Hypothalamus (tissue), 51 donors: ENCODE results near the gene MEGF10.
"Not testable (repeated sequence)": the region's sequence is repeated elsewhere in the genome, so short reads cannot be mapped to it uniquely, and the experiment has no call there.

Experiments used
- DNase-seq, 51 donors: peaks; one replicate each; lab custom pipeline; 2025; lab: John Stamatoyannopoulos, UW

Gene MEGF10

DNA sequence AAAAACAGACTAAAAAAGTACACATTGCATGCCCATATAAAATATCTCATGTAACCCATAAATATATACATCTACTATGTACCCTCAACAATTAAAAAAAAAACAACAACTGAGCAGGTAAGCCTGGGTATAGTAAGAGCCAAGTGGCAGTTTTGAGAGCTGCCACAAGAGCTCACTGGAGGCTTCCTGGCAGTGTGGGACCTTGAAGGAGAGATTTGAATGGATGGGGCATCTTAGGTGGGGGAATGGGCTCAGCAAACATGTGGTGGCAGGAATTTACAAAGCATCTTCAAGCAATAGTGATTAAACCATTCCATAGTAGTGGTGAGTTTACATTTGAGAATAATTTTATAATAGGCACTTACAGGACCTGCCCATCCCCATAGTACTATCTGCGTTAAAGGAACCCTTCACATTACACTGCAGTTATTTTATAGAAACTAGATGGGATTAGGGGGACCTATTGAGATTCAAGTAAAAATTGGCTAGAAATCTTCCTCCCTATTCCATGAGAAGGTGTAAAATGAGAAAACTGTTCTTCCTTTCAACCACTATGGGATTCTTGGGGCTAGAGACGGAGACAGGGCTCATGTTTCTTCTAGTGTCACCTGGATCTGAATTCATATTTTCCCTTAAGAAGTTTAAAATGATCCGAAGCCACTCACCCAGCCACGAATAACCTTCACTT, 6.9 kb downstream of the MEGF10 start:
- DNase-seq: peak in 1 of 51 donors; percentile 26

DNA sequence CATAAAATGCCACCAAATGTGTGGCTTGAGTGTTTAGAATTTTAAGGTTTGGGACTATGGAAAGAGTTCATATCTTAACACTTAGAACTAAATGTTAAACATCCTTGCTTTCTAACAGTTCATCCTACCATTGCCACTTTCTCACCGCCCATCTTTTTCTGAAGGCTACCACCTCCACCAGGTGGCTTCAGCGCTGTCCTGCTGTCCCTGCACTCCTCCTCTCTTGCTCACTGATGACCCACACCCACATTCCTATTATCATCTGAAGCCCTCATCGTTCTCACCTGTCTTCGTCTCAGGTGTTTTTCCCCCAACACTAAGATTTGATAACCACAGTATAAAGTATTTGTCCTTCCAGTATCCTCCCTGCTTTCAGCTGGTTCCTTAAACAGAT, 7.4 kb downstream of the MEGF10 start:
- DNase-seq: no peak

DNA sequence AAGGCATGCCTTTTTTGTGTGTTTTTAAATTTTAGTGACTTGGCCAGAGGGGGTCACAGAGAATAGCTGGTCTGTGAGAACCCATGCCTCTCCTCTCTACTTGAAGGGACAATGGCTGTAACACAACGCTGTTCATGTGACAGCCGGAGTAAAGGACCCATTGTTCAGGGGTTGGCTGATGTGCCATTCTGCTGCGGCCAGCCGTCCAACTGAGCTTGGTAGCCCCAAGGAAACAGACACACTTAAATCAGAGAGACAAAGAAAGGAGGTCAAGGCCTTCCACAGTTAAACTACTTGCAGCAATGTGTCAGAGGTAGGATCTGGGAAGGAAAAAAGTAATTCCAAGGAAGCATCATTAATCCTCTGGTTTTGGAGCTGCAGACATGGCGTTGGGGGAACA, 8.1 kb downstream of the MEGF10 start:
- DNase-seq: peak in 43 of 51 donors; percentile 2 to 93 (median 70)

DNA sequence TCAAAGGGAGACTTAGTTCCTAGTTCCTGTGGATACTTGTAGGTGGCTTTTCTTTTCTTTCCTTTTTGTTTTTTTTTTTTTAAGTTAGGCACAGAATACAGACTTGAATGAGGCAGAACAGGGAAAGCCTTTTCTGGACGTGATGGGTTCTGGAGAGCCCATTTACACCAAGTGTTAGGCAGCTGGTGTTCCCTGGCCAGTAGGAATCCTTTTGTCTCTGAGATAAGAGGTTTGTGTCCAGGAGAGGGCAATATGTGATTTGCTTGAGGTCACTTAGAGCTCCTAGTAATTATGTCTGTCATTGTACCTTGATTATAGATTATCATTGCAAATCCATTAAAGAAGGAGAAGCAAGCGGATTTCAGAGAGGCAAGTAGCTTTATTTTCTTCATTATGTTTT, 9.1 kb downstream of the MEGF10 start:
- peak in 3 of 51 donors; percentile 33 to 66 (median 46) for DNase-seq

DNA sequence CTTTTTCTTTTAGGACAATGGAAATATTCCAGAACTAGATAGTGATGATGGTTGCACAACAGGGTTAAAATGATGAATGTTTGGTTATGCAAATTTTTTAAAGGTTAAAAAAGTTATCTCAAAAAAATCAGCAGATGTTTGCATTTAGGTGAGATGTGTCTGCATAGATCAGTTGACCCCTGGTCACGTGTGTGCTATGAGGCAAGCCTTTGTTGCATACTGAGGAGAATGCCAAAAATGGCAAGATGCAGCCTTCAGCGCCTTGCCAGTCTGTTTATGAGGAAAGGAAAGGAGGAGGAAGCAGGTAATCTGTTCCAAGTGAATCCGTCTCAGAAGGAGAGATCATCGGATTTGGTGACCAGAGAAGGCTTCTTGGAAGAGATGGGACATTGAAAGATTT, 11.9 kb downstream of the MEGF10 start:
- DNase-seq: no peak

DNA sequence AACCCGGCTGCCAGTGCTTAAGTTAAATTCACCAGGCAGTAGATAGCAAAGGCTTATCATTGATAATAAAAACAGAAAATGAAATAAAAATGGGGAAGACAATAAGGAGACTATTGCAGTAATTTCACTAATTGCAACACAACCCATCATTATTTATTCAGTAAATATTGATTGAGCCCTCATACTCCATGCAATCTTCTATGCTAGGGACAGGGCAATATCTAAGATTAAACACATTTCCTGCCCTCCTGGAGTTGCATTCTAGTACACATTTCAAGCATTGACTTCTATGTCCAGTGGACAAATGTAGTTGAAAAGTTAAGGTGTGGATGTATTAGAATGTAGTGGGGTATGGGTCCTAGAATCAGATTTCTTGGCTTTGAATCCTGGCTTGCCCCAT, 12.8 kb downstream of the MEGF10 start:
- DNase-seq: no peak

DNA sequence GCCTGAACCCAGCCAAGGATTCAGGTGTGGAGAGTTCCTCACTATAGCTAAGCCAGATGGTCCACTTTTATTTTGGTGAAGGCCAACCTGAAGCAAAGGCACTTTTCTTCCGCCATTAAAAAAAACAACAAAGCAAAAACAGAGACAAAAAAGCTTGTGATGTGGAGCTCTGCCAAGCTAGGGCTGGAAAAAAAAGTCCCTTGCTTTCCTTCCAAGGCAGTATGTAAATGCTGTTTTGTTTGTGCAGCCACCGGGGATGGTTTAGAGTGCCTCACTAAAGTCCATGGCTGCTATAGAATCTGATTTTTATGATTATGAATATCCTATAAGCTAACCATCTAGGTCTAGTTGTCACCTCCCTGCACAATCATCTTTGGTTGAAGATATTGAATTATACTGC, 14.9 kb downstream of the MEGF10 start:
- DNase-seq: peak in 17 of 51 donors; percentile 14 to 61 (median 37)

DNA sequence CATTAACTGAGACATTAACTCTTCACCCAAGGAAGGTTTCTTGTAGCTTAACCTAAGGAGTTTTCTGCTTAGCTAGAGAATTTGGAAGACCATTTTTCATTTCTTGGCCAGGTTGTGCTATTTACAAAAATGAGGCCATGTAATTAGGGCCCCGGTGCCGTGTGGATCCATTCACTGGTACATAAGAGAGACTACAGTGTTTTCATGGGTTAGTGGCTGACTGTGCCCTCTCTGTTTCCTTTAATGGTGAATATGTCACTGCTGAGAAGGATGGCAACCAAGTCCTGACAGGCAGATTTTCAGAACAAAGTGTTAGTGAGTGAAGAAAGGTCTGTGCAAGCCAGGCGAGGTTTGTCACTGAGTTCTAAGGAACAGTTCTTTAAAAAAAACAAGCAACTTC, 15.4 kb downstream of the MEGF10 start:
- DNase-seq: peak in 2 of 51 donors; percentile 15 to 61

DNA sequence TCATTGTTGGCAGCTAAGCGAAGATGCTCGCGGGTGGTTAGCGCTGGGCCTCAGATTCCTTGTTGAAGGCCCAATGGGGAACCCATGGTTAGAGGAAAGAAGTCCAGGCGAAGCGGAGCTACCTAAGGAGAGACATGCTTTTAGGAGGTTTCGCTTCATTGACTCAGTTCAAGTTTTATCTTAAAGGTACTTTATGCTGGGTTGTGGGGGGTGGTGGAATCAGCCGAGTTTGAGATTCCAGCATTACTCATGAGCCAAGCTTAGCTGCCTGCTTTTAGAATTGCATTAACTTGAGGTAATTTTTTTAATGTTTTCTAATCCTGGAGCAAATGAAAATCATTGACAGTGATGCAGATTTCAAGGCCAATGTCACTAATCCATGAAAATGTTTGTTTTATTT, 16.1 kb downstream of the MEGF10 start:
- peak in 1 of 51 donors; percentile 3 for DNase-seq

DNA sequence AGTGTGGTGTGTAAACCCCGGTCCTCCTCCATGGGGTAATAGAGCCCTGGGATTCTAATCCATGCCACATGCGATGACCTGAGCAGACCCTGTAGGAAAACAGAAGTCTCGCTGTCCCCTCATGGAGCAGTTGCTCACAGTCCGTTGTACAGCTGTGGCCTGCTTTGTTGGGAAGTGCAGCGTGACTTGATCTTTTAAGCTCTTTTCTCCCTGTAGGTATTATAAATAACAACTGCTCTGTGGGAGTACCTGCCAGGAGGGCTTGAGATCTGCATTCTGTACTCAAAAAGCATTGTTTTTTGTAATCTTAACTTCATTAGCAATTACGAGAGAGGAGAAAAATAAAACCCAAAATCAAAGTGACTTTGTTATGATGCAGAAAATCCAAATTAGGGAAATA, 17.3 kb downstream of the MEGF10 start:
- DNase-seq: peak in 2 of 51 donors; percentile 19

DNA sequence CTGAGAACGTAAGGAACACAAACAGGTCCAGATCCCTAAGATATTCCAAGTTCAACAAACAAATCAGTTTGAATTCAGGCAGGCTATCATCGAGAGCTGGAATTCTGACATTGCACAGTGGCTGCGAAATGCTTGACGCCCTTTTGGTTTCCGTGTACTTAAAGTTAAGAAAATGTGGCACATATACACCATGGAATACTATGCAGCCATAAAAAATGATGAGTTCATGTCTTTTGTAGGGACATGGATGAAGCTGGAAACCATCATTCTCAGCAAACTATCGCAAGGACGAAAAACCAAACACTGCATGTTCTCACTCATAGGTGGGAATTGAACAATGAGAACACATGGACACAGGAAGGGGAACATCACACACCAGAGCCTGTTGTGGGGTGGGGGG, 17.7 kb downstream of the MEGF10 start:
- DNase-seq: not testable (repeated sequence)

DNA sequence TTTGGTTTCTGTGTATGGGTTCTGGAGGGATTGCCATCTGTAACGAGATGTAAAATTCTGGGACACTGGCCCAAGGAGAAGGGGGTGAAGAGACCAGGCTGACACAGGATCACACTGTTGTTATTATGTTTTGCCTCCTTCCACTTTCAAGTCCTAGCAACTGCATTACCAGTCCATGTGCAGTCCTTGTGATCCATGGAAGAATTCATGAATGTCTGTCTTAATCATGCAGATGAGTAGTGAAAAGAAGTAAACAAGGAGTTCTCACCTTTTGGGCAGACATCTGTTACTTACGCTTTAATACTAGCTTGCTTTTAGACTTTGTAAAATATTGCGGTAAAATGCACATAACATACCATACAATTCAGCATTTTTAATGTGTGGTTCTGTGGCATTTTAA, 18.3 kb downstream of the MEGF10 start:
- DNase-seq: no peak

DNA sequence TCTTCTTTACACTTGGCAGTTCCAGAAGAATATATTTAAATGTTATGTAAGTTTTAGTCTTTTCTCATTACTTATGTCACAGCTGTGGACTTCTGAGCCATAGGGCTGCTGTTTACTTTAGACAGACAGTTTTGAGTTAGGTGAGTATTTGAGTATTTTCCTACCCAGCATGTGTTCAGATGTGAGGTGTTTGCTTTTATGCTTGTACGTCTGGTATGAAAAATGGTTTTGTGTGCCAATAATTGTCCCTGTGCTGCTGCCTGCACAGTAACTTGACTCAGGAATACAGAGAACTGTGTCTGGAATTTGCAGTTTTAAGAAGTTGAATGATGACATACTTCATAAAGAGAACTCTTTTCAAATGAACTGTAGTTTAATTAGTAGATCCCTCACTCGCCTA, 20.8 kb downstream of the MEGF10 start:
- no peak for DNase-seq

DNA sequence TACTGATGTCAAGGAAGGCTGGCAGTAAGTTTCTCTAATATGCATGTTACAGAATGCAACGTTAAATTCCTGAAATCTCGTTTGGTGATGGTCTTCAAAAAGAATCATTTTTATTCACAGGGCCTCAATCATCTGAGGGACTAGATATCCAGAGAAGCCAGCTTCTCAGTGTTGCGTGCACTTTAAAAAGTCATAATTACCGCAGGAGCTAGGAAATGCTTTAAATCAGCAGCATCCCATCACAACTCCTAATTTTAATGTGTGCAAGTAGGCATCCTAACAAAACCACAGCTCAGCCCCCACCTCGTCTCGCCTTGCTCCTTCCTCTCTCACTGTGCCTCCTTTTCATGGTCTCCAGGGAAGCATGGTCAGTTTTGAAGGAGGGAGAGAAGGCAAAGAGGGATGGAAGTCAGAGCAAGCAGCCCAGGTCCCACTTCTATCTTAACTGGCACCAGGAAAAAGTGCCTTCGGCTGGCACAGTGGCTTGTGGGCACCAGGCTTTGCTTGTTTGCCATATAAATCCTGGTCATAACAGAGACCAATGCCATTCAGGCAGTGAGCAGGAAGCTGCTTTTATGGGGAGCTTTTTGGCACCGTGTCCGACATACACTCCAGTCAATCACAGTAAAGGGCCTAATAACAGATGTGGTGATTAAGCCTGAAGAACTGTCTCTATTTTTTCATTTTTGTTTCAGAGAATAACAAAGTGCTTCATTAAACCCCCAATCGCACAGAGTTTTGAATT, 21.4 kb downstream of the MEGF10 start:
- peak in 7 of 51 donors; percentile 8 to 55 (median 15) for DNase-seq

DNA sequence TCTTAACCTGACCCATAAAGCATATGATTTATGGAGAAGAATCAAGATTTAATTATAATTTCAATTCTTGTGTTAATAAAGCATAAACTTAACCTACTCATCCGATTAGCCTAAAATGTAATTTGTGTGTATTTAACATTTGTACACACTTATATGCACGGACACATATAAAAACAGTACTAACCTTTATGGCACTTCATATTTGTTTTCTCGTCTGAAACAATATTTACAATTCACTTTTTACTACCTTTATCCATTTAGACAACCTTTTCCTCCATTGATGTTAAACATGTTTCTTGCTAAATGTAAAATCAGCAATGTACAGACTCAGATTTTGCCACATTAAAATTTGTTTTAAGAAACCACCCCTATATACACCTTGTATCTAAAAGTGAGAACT, 22.8 kb downstream of the MEGF10 start:
- no peak for DNase-seq

DNA sequence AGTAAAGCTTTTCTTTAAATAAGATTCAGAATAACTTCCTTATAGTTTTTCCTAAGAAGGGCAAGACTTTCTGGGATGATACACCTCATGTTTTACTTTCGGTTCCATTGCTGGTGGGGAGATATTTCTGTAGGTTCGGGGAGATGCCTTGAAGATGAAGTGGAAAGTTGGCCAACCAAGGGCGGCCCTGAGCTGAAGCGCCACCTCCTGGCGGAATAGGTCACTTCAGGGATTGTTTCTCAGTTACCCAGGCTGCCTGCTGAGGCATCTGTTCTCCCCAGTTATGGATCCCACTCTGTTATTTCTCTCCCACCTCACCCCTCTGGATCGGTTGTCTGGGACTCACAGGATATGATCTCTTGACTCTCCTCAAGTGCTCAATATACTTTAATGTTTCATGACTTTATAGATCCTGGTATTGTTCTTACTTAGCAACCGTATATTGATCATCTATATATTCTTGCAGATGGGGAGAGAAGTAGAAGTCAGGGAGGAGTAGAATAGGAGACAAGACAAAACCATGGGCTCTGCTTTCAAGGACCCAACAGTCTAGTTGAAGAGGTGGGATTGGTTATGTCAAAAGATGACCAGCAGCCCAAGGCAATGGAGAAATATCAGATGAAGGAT, 23.4 kb downstream of the MEGF10 start:
- peak in 29 of 51 donors; percentile 5 to 72 (median 39) for DNase-seq

DNA sequence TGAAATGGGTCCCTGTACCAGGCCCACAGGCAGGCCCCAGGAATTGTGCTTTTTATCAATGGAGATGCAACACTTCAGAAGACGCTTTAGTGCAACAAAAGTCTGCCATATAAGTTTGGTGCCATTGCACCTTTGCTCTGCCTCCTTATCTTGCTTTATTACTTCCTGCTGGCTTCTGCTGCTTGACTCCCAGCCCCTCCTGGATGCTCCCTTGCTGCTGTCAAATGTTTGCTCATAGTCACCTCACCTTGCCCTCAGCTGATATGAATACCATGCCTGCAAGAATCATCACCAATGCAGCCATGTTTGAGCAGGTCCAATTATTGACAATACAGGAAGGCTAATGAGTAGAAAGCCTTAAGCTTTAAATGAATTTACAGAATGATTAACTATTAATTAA, 25.4 kb downstream of the MEGF10 start:
- no peak for DNase-seq

DNA sequence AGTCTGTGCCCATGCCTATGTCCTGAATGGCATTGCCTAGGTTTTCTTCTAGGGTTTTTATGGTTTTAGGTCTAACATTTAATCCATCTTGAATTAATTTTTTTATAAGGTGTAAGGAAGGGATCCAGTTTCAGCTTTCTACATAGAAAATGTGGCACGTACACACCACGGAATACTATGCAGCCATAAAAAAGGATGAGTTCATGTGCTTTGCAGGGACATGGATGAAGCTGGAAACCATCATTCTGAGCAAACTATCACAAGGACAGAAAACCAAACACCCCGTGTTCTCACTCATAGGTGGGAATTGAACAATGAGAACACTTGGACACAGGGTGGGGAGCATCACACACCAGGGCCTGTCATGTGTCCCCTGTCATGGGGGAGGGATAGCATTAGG, 26.8 kb downstream of the MEGF10 start:
- not testable (repeated sequence) for DNase-seq

DNA sequence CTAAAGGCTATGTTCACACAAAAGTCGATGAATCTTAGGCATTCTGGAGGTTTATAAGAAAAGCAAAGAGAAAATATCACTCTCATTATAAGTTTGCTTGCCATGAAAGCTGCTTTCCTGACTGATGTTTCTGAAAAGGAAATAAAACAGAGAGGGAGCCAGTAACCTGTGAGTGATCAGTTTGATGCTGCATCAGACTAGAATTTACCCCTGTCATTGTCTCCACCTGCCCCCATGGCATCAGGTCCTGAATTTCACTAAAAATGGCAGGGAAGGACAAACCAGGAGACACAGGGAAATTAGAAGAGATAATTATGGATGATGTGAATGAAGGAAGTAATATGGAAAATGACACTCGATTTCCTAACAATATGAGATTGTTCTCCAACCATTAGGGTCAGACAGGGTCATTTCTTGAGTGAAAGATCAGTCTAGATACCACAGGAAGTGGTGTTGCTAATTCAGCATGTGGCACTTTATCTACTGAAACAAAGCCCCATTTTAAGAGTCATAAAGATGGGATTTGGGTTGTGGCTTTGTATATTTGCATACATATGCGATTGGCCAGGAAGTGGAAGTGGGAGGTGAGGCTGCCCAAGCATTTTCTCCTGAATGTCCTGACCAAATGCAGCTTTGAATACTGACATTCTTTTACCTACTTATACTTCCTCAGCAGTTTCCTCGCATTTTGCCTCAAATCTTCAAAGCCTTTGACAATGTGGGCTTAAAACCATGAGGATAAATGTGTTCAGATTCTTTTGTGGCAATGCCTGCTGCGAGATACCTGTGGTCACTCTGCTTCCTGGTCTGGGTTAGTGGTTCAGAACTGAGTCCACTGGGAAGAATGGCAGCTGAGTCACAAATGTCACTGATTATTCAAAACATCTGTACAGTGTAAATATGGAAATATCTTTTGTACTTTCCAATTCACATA, 29.7 kb downstream of the MEGF10 start:
- no peak for DNase-seq

DNA sequence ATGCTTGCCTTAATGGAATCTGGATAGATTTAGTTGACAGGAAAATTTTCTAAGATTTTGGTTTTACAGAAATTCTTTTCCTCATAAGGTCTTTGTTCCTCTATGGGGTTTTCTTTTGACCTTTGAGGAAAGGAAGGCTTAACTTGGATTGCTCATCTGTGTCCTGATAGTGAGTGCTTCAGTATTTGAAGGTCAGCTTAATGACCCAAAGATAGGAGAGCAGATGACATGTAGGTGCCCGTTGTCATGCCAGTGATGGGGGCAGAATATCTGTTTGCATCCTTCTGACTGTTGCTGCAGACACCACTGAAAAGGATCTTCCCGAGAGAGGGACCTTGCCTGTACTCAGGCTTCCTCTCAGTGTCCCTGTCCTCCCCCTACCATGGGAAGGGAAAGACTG, 30.9 kb downstream of the MEGF10 start:
- DNase-seq: no peak

DNA sequence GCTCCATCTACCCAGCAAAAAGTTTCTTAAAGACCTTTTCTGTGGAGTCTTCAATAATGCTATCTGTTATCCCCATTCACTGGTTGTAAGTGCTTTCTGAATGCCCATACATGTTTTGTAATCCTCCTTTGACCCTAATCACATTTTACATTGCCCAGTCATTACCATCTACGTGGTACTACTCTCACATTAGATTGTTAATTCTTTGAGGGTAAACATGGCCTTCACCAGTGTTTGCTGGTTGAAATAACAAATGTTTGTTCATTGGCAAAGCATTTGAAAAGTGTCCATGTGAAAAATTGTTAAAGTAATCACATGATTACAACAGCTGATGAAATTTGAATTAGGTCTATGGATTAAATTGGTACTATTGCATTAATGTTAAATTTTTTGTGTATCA, 31.8 kb downstream of the MEGF10 start:
- DNase-seq: no peak
